ENCODE data around the gene DNAH6.

DNAH6 gene

DNA sequence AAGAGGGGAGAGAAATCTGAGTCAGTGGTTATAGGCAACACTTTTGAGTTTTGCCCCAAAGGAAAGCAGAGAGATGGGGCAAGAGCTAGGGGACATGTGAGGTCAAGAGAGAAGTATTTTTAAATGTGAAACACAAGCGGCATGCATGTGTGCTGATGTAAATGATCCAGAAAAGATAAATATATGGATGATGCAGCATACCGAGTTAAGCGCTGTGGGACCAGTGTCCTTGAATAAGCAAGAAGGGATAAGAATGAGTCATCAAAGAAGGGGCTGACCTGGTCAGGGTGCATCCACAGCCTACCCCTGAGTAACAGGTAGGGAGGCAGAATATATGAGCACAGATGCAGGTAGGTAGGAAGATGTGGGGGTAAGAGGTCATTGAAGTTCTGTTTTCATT is 183.7 kb downstream of the DNAH6 start:
- DNase-seq, result no peak

DNA sequence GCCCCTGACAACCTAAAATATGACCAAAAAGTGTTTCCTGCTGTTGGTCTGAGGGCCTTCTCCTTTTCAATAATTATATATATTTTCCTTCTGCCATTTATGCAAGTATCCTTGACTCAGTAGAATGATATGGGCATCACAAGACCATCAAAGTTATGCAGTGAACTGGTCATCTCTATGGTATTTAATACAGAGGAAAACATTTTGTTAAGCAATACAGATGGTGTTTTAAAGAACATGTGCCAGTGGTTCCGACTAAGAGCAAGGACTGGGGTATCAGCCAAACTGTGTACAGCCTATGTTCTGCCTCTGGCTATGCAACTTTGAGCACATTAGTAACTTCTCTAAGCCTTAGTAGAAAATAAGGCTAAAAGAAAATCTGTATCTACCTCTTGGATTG is 185.6 kb downstream of the DNAH6 start:
- no peak for DNase-seq

DNA sequence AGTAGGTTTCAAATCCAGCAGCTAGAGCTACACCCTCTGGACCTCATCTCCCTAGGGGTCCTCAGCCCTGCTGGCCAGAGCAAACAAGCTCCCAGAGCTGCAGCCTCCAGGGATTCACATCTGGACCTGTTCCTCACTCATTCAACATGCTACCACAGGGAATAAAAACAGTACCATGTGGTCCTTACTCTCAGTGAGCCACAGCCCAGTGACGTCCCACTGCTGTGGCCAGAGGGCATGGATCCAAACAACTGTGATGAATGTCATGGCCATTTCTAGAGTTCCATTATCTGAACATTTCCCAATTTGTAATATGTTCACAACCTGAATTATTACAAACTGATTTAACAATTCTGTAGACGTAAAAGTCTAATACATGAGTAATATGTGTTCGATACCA is 186.6 kb downstream of the DNAH6 start:
- no peak for DNase-seq

DNA sequence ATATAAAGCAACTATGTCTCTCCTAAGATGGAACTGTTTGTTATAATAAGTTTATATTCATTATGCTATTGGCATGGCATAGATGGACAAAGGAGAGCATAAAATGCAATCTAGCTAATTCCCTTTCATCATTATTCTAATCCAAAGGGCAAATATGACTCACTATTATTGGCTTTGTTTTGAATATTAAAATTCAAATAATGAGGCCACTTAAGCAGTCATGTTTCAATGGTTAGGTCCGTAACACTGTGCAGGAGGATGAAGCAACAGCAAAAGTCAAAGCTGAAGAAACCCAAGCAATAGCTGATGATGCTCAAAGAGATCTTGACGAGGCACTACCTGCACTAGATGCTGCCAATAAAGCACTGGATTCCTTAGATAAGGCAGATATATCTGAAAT is 187.5 kb downstream of the DNAH6 start:
- DNase-seq, result no peak

DNA sequence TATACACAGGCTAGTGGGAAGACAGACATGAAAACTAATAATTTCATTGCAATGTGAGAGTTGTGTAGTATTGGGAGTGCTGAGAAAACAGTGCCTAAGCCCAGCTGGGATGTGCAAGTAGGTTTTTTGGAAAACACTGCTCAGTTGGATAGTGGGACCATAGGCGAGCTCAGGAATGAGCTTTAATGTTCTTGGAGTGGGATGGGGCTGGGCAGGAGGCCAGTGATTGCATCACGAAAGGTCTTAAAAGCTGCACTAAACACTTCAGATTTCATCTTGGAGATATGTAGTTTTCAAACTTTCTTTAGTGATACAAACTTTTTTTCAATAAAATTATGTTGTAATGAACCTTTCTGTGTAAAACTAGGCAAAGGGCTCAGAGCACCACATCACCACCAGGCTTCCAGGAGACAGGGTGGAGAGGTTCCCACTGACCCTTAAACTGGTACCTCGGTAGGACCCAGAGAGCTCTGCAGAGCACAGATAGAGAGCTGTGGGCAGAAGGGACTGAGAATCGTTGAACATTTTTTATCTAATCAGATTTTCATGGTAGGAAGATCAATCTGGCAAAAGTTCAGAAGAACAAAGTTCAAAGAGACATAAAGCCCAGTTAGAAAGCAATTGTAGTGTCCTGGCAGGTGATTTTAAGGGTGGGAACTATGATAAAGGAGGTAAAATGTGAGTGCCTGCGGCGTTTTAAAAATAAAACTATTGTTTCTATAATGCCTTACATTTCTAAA is 188.4 kb downstream of the DNAH6 start:
- no peak for DNase-seq

DNA sequence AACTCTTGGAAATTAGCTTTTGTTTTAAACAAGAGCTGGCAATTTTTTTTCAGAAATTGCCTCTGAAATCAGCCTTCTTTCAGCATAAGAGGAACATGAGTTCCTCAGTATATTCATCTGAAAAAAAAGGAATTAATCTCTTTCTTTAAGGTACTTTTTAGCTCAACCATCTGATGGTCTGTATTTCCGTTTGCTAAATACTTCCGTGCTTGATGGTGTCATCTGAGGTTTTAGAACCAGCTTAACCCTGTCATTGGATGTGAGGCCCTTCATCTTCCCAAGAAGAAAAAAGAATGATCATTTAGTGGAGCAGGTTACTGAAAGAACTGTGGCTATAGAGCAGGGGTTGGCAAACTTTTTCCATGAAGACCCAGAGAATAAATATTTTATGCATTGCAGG is 189.6 kb downstream of the DNAH6 start:
- no peak for DNase-seq

DNA sequence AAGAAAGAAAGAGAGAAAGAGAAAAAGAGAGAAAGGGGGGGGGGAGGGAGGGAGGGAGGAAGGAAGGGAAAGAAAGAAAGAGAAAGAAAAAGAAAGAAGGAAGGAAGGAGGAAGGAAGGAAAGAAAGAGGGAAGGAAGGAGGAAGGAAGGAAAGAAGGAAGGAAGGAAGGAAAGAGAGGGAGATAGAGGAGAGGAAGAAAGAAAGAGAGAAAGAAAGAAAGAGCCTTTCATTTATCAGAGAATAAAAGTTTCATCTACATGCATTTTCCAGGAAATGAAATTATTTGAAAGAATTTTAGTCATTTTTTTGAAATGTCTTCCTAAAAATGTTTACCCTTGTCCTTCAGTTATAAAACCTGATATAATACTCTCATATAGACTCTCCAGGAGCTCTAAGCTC is 192.1 kb downstream of the DNAH6 start:
- no peak for DNase-seq

DNA sequence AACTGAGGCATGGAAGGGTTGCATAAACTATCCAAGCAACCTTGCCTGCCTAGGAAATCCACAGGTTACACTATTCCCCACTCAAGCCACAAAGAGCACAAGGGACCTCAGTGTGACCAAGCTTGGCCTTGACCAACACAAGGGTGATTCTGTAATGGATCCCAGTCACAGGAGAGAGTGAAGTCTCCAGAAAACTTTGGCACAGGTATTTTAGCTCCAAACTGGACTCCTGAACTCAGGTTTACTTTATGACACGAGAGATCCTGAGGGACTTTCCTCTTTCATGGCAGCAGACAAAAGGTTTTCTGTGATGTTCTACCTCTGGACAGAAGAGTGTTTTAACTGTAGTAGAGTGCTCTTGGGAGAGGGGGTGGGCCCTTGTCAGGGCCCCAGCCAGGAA is 195.4 kb downstream of the DNAH6 start:
- DNase-seq, result no peak

DNA sequence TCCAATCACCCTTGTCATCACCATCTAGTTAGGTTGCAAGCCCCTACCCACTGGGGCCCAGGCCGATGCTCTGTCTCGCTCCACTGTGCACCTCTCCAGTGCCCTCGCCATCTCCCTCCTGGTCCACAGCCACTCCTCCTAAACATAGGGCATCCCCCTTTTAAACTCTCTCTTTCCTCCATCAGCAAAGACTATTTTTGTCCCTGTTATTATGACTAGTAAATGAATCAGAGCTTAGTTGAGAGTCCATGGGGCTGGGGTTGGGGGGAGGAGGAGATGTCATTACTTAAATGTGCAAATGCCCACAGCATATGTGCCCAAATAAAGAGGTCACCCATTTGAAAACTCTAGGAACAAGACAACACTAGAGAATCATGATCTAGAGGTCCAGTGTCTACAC is 197.1 kb downstream of the DNAH6 start:
- DNase-seq, result no peak

DNA sequence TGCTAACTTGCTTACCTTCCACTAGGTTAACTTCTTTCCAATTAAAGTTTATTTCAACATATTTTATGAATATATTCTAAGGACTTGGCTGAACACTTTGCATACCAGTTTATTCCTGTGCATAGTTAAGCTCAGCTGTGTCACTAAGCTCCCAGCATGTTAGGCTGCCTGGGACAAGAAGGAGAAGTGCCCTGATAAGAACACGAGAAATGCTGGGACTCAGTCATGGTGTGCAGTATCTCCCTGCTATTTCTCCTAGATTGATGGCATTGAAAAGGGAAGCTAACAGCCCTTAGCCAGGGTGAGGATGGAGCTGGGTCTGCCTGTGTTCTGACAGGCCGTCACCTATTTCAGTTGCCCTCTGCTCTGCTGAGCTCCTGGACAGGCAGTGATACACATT is 200.3 kb downstream of the DNAH6 start:
- no peak for DNase-seq

DNA sequence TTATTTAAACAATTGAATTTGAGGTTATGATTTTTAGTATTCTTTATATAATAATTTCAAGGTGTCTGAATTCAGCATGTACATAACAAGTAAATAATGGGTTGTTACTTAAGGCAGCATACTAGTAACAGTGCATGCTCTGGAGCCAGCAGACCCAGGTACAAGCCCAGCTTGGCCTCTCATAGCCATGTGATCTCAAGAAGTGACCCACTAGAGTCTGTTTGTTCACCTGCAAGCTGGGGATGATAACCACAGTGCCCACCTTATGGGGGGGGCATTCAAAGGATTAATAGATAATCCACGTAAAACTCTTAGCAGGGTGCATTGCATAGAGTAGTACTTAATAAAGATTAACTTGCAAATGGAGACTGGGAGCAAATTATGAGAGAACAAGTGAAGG is 201.0 kb downstream of the DNAH6 start:
- no peak for DNase-seq

DNA sequence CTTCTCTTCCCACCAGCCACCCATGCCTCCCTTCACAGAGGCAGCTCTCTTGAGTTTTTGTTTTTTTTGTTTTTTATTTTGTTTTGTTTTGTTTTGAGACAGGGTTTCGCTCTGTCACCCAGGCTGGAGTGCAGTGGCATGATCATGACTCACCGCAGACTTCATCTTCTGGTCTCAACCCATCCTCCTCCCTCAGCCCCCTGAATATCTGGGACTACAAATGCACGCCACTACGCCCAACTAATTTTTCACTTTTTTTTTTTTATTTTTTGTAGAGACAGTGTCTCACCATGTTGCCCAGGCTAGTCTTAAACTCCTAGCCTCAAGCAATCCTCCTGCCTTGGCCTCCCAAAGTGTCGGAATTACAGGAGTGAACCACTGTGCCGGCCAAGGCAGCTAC is 203.1 kb downstream of the DNAH6 start:
- no peak for DNase-seq

DNA sequence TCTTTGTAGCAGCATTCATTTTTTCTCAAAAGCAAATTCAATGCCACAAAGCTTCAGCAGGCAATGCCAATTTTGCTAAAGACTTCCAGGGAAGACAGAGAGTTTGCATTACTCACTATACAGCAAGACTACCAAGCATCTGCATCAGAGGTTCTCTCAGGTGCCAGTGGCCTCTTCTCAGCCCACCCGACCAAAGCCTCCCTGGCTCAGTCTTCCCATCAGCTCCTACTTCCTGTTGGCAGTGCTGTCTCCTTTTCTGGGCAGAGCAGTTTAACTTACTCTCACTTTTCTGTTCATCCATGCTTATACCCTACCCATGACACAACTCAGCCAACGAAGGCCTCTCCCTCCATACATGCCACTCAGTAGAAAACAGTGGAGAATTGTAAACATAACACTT is 207.5 kb downstream of the DNAH6 start:
- DNase-seq, result no peak

DNA sequence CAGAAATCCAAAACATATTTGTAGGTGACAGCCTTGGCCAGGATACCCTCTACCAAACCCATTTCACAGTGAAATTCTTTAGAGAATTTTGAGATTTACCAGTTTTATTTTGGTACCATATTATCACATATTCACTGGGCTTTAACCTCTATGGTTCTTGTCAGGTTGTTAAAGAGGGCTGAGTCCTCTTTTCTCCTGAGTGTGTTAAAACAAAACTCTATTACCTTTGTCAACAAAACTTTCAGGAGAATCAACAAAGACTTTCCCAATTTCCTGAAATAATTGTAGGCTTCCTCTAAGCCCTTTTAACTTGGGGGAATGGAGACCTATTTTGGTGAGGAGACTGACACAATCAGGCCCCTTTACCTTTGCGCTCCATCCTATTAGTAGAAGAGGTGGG is 209.4 kb downstream of the DNAH6 start:
- no peak for DNase-seq

DNA sequence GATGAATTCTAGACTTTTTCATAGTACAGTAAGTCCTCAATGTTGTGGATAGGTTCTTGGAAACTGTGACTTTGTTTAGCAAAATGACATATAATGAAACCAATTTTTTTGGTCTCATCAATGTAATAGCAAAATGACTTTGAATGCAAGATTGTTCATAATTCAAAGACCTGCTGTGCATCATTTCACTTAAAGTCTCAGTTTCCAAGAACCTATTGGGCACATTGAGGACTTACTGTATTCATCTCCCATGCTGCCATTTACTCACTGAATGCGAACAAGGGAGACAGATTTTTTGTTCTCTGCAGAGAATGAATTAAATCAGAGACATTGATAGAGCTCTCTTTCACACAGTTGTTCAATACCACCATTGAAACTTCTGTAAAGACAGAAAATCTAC is 211.0 kb downstream of the DNAH6 start:
- DNase-seq, result no peak

DNA sequence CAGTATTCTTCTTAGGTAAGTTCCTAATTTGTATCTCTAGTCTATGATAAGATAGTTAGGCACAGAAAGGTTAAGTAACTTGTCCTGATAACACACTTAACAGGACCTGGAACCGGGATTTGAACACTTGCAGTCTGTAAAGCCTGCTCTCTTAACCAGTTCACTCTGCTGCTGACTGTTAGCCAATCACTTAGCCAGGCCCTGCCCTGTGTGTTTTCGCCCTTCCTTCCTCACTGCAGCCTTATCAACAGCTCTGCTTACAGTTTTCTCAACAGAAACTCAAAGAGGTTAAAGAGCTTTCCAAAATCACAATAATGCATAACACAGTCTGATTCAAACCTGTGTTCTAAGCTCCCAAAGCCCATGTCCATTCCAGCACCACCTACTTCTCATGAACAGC is 212.9 kb downstream of the DNAH6 start:
- DNase-seq, result no peak

DNA sequence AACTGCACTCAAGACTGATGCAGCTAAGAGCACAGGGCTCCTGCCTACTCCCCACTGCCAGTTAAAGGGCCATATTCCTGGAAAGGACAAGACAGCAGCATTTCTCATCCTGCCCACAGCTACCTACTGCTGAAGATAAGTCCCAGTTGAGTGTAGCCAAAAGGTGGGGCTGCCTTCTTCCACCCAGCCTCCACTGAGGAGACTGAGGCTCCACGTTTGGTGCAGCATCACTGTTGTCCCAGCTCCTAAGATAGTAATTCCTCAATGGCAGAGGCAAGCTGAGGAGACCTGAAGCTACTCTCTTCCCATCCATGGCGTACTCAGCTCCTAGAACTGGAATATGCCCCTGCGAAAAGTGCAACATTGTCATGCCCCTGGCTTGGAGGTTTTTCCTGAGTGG is 214.9 kb downstream of the DNAH6 start:
- DNase-seq, result no peak

DNA sequence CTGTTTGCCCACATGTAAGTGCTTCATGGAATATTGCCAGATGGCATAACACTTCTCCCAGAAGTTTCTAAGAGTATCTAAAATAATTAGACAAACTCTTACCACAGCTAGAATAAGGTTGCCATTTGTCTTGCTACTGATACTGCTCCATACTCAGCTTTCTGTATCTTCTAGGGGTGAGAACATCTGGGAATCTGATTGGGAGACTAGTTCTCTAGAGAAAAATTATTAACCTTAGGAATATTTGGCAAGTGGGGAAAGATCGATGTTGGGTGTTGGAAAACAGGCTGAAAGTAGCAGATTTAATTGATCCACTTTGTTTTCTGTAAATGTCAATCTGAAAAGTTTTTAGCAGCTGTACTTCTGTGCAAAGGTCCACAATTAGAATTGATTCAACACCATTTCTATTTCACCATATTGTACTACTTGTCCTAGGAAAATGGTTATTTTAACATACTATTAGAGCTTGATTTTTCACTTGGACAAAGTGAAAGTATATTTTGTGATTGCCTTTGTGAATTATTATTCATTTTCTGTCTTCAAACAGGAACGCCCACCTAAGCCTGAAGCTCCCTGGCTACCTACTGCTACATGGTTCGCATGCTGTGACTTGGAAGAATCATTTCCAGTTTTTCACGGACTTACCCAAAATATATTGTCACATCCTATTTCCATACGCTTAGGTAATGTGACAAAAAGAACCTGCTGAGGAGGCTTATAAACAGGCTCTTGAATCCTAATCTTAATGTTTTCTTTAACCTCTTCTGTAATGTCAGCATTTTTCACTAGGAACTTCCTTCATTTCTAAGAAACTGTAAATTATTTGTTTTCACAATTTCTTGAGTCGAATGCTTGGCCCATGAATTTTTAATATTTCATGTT is 216.8 kb downstream of the DNAH6 start:
- DNase-seq, result no peak

DNA sequence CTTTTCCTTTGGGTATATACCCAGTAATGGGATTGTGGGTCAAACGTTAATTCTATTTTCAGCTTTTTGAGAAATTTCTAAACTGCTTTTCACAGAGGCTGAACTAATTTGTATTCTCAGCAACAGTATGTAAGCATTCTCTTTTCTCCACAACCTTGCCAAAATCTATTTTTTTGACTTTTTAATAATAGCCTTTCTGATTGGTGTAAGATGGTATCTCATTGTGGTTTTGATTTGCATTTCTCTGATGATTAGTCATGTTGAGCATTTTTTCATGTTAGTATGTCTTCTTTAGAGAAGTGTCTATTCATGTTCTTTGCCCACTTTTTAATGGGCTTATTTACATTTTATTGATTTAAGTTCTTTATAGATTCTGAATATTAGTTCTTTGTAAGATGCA is 219.1 kb downstream of the DNAH6 start:
- no peak for DNase-seq

DNA sequence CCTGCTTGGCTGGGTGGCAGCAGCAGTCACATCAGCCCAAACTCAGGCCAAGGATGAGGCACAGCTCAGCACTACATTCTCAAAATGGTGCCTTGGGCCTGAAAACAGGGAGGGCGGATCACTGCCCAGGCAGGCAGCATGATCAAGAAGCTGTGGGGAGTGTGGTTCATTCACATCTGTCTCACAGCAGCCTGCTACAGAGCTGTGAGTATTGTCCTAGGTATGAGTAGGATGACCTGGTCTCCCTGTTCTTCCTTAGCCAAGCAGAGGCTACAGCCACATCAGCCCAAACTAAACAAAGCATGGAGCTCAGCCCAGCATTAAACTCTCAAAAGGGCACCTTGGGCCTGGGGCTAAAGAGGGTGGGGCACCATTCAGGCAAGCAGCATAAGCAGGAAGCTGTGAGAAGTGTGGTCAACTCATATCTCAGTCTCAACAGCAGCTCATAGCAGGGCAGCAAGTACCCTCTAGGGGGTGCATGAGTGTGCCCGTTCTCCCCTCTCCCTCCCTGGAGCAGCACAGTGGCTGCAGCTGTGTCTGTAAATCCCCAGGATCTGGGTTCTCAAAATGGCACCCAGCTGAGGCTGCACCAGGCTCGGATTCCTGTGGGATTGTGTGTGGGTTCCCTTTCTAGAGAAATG is 225.0 kb downstream of the DNAH6 start:
- DNase-seq, result peak; percentile 30

DNA sequence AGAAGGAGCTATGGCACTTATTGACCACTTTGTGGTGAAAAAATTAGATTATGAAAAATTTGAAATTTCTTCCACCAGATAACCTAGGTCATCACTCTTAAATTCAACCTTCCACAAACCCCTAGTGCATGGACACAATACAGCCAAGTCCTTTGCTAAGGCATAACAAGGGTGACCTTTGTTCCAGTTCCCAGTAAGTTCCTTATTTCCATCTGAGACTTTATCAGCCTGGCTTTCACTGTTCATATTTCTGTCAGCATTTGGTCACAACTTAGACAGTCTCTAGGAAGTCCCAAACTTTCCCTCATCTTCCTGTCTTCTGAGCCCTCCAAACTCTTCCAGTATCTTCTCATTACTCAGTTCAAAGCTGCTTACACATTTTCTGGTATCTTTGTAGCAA is 232.0 kb downstream of the DNAH6 start:
- DNase-seq, result no peak

DNA sequence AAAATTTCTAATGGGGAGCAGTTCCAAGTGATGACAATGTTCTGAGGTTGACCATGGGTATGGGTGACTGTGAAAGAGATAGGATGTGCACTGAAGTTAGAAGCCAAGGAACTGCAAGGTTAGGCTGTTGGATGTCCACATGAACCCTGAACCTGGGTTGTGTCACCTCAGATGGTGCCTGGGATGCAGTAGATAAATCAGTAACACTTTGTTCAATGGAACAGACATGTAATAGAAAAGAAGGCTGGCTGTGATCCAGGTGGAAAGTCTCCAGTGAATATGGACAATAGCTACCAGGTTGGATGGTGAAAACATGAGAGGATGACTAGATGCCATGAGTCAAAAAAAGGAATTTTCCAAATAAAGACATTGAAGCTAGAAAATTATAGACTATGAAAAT is 233.1 kb downstream of the DNAH6 start:
- no peak for DNase-seq

DNA sequence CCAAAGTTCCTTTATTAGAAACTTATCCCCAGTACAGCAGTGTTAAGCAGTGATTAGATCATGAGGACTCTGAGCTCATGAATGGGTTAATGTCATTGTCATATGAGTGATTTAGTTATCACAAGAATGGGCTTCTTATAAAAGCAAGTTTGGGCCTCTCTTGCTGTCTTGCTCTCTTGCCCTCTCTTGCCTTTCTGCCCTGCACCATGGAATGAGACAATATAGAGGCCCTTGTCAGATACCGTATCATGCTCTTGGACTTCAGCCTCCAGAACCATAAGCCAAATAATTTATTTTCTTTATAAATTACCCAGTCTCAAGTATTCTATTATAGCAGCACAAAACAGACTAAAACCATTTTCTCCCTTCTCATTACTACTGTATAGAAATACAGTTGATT is 238.8 kb downstream of the DNAH6 start:
- no peak for DNase-seq

DNA sequence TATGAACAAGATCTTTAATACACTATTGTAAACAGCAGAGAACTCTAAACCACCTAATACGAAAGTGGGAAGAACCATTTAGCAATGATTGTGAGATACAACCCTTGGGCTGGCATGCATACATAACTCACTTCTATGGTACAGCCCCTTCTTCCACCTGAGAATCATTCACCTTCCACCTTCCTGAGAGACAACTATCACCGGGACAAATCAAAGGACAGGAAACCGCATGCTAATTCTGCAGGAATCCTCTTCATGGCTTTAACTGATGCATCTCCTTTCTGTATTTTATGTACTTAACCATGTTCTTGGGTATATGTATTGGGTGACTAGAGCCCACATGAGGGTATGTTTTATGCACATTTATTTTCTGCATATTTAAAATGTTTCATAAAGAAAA is 241.3 kb downstream of the DNAH6 start:
- no peak for DNase-seq
